NOMO-1 treated with DMSO at 0.1 percent for 48 hours (cell line): ENCODE data around the gene RASGRP4.
"Not testable (repeated sequence)": the region's sequence is repeated elsewhere in the genome, so short reads cannot be mapped to it uniquely, and the experiment has no call there.

ENCODE experiments used
- DNase-seq: peaks from one replicate; lab custom pipeline; 2025; ENCODE audit not compliant: unreplicated experiment; lab: John Stamatoyannopoulos, UW

Gene RASGRP4

DNA sequence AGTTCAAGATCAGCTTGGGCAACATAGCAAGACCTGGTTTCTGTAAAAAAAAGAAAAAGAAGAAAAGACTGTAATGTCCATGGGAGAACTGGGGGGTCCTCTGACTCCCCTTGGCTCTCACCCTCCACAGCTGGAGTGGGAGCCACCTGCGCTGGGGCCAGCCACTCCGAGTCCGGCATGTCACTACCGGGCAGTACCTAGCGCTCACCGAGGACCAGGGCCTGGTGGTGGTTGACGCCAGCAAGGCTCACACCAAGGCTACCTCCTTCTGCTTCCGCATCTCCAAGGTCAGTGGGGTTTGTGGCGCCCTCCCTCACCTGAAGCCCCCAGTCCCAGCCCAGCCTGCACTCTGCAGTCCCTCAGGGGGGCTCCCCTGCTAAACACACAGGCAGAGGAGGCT, 22.2 kb upstream of the RASGRP4 start:
- no peak for DNase-seq

DNA sequence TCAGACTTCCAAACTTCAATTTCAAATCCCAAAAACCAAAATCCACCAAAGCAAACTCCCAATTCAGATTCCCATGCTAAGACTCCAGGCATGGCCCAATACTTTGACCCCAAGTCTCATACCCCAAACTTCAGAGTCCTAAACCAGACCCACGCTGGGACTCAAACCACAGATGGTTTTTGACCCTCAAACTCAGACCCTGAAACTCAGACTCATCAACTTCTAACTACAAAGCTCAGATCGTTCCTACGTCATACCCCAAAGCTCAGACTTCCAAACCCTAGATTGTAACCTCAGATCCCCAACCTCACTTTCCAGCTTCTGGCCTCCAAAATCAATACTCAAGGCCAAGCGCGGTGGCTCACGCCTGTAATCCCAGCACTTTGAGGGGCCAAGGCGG, 19.3 kb upstream of the RASGRP4 start:
- DNase-seq = no peak

DNA sequence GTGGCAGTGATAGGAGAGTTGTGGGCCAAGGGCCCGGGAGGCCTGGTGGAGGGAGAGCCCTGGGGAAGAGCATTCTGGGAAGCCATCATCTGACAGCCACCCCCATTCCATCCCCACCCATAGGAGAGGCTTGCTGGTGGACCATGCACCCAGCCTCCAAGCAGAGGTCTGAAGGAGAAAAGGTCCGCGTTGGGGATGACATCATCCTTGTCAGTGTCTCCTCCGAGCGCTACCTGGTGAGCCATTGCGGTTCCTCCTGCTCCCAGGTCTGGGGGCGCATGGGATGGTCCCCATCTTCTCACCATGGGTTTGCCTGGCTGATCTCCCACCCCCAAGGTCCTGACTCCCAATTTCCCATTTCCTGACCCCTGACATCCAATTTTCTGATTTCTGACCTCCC, 18.0 kb upstream of the RASGRP4 start:
- DNase-seq = no peak

DNA sequence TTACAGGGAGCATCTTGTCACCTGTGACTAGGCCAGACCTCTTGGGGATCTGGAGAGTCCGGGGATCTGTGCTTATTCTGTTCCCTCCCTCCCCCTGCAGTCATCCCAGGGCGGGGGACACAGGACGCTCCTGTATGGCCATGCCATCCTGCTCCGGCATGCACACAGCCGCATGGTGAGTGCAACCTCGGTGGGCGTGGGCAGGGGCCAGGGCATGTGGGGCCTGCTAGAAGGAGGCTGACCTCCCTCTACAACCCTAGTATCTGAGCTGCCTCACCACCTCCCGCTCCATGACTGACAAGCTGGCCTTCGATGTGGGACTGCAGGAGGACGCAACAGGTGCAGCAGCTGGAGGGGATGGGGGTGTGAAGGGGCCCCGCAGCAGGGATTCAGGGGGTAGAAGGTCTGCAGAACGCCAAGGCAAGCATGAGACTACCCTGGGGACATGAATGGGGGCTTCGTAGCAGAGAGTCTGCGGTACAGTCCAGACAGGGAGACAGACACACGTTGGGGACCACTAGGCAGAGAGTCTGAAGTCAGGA, 17.5 kb upstream of the RASGRP4 start:
- DNase-seq = no peak

DNA sequence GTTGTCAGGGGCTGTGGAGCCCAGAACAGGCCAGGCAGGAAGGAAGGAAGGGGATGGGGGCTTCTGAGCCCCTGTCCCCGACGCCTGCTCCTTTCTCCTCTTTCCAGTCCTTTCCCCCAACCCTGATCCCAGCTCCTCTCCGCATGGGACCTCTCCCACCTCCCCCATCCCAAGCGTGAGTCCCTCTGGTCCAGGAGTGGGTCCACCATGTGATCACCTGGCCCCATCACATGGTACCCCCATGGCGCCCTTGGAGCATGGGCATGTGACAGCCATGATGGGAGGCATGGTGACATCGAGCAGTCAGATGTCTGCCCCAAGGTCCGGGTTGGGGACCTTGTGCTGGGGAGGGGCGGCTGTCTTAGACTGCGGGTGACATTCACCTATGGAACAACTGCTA, 16.7 kb upstream of the RASGRP4 start:
- no peak for DNase-seq

DNA sequence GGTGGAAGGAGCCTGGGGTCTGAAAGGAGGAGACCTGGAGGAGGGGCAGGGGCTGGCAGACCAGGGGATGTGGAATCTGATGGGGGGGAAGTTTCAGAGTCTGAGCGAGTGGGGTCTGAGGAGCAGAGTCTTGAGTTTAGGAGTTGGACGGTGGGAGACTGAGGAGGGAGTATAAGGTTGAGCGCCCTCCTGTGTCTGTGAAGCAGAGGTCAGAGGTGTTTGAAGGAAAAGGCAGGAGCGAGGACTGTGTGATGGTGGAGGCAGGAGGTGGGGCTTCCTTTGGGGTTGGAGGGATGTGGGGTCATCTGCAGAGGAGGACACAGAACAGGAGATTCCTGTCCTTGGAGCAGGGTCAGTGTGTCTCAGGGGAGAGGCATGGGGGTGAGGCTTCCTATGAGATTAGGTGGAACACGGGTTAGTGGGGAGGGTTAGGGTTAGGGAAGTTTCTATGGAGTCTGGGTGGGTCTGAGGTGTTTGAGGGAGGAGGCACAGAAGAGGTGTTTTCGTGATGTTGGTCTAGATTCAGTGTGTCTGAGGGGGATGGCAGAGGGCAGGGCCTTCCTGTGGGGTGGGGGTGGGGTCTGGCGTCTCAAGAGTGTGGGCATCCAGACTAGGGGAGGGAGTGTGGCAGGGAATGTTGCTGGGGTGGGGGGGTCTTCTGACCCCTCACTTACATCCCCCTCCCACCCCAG, 15.8 kb upstream of the RASGRP4 start:
- peak; percentile 7 for DNase-seq

DNA sequence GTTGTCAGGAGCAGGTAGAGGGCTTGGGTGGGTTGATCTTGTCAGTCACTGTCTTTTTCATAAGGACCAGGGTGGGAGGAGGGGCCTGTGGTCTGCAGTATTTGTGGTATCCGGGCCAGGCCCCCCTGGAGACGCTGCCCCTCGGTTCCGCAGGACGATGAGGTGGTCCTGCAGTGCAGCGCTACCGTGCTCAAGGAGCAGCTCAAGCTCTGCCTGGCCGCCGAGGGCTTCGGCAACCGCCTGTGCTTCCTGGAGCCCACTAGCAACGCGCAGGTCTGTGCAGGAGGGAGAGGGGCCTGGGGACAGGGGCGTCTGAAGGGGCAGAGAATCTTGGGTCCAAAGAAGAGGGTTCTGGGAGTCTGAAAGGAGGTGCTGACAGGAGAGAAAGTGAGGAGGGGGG, 14.6 kb upstream of the RASGRP4 start:
- no peak for DNase-seq

DNA sequence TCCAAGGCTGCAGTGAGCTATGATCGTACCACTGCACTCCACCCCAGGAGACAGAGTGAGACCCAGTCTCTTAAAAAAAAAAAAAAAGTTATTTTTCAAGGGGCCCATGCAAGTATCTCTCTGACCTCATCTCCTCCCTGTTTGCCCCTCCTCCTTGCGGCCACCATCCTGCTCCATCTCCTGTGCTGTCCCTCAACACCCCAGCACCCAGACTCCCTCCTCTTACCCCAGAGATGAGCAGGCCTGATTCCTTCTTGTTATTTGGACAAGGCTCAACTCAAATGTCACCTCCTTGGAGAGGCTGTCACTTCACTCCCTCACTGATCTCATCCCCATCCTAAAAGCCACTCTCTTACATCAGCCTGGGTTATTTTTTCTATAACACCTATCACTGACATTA, 11.9 kb upstream of the RASGRP4 start:
- no peak for DNase-seq

DNA sequence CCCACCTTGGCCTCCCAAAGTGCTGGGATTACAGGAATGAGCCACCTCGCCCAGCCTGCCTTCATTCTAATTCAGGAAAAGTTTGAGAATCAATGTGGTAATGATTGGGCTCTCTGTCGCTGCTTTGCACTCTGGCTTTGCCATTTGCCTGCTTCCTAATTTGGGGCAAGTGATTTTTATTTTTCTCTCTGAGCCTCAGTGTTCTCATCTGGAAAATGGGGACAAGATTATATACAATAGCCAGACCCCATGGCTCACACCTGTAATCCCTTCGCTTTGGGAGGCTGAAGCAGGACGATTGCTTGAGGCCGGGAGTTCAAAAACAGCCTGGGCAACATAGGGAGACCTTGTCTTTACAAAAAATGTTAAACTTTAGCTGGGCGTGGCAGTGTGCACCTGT, 11.3 kb upstream of the RASGRP4 start:
- DNase-seq = no peak

DNA sequence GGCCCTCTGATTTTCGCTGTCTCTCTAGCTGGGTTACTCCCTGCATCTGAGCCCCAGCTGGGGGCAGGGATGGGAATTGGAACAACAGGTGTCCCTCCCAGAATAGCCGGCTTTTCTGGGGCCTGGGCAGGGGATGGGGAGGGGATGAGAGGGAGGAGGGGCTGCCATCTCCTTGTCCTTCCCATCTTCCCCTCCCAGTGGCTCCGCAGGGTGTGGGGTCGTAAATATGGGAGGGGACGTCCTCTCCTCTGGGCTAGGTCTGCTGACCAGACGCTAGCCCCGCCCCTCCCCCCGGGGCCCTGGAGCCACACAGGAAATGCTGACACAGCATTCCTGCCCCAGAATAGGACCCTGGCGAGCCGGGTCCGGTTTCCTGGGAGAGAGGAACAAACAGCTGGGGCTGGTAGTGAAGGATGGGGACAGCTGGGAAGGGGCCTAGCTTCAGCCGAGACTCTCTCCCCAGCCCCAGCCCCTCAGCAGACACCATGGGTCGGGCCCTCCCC, 8.6 kb upstream of the RASGRP4 start:
- DNase-seq = no peak

DNA sequence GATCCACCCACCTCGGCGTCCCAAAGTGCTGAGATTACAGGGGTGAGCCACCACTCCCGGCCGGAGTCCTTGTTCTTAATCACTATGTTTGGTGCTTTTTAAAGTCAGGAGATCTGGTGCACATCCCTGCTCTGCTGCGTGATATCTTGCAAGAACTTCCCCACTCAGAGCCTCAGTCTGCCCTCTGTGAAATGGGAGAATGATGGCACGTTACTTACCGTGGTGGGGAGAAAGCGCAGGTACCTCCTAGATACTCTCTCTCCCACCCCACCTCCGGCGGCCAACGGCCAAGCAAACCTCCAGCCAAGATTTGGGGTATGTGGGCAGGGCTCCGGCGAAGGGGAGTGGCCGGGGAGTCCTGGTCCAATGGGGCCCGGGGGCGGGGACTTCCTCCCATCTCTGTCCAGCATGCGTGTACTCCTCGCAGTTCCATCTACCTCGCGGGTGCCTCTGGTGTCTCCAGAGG, 7.3 kb upstream of the RASGRP4 start, which contains the start of gene RYR1:
RYR1 (plus strand) TSS at position 424 of the 466 bp plus-strand sequence. CDS start 139 bp downstream, outside the sequence.
- DNase-seq = peak; percentile 9

DNA sequence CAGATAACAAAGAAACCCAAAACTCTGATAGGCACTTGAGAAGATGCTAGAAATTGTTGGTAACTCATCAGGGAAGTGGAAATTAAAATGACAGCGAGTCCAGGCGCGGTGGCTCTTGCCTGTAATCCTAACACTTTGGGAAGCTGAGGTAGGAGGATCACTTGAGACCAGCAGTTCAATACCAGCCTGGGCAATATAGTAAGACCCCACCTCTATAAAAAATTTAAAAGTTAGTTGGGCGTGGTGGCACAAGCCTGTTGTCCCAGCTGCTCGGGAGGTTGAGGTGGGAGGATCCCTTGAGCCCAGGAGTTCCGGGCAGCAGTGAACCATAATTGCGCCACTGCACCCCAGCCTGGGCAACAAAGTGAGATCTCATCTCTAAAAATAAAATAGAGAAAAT, 4.9 kb upstream of the RASGRP4 start:
- no peak for DNase-seq

DNA sequence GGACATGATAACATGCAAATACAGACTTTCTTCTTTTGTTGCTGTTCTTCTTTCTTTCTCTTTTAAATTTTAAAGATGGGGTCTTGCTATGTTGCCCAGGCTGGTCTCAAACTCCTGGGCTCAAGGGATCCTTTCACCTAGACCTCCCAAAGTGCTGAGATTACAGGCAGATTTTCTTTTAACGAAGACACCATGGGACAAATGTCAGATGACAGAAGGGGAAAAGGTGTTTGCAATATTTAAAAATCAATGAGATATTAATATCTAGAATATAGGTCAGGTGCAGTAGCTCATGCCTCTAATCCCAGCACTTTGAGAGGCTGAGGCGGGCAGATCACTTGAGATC, 3.8 kb upstream of the RASGRP4 start:
- DNase-seq = no peak

DNA sequence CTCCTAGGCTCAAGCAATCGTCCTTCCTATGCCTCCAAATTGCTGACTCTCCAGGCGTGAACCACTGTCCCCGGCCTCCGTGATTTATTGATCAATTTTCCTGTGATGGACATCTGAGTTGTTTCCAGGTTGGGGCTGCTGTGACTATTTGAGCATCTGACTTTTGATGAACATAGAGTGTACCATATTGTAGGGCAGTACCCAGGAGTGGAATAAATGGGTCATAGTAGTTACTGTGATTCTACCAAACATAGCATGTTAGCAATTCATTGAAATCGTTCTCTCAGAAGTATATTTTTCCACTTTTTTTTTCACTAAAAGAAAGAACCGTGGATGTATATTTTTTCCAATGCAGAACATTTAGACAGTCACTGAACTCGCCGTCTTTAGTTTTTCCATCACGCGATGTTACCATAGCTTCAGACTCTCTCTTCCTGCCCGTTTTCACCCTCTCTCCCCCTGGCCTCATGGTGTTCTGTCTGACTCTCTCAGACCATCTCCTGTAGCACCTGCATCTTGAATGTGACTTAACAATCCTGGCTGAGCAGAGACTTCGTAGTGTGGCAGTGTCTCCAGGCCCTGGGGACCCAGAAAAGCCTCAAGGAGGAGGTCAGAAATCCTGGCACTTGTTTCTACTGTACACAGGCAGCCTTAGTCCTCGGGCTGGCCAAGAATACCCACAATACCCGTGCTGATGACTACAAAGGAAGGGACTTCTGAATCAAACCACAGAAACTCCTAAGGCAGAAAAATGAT, 3.2 kb upstream of the RASGRP4 start:
- no peak for DNase-seq

DNA sequence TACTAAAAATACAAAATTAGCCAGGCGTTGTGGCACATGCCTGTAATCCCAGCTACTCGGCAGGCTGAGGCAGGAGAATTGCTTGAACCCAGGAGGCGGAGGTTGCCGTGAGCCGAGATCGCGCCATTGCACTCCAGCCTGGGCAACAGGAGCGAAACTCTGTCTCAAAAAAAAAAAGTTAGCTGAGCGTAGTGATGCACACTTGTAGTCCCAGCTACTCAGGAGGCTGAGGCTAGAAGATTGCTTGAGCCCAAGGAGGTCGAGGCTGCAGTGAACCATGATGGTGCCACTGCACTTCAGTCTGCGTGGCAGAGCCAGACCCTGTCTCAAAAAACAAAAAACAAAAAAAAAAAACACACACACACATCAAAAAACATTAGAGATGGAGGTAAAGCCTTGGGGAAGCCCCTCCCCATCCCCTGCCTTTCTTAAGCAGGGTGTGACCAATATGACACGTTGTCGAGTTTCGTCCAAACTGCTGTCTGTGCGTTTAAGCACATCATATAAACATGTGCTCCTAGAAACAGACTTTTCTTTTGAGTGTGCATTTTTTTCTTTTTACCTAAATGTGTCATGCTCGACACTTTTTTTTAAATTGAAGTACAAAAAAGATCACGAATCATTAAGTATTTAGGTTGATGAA, 1.1 kb upstream of the RASGRP4 start:
- not testable (repeated sequence) for DNase-seq

DNA sequence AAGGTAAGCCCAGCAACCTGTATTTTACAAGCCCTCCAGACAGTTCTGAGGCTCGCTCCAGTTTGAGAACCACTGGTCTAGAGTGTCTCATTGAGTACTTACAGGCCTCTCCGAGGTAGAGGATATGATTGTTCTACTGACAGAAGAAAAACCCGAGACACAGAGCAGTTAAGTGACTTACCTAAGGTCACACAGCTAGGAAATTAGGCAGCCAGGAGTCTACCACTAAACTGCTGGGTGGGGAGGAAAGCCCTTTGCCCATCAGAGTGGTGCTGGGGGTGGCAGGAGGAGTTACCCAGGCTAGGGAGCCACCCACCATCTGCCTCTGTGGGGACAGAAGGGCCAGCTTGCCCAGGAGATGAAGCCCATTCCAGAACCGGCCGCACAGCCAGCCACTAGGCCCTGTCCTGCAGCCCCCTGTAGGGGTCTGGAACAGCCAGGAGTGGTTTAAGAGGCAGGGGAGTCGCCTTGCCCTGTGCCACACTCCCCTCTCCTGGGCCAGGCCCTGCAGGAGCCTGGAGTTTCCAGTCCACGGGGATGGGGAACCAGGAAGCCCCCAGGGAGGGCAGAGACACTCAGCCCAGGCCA, 703 bp downstream of the RASGRP4 start:
- DNase-seq = peak; percentile 4

DNA sequence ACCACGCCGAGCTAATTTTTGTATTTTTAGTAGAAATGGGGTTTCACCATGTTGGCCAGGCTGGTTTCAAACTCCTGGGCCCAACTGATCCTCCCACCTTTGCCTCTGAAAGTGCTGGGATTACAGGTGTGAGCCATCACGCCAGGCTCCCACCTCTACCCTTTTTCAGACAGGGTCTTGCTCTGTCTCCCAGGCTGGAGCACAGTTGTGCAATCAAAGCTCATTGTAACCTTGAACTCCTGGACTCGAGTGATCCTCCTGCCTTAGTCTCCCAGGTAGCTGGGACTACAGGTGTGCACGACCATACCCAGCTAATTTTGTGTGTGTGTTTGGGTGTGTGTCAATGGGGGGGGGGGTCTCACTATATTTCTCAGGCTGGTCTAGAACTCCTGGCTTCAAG, 1.7 kb downstream of the RASGRP4 start:
- DNase-seq = no peak

DNA sequence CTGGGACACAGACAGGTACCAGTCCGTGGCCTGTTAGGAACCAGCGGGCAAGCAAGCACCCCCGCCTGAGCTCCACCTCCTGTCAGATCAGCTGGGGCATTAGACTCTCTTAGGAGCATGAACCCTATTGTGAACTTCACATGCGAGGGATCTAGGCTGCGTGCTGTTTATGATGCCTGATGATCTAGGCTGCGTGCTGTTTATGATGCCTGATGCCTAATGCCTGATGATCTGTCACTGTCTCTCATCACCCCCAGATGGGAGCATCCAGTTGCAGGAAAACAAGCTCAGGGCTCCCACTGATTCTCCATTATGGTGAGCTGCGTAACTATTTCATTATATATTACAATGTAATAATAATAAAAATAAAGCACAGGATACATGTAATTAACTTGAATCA, 3.6 kb downstream of the RASGRP4 start:
- DNase-seq = no peak

DNA sequence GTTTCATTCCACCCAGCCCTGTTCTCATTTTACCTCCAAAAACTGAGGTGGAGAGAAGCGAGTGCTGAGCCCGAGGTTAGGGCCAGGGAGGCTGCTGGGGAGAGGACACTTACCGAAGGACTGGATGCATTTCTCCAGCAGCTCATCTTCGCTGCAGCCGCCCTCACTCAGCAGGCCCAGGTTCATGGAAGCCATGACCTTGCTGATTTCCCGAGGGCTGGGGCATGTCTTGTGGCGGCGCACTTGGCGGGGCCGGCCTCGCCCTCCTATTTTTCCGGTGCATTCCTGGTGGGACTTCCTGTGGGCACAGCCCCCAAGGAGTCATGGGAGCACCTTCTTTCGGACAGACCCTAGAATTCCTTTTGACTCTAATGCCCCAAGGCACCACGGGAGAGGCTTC, 4.2 kb downstream of the RASGRP4 start:
- no peak for DNase-seq

DNA sequence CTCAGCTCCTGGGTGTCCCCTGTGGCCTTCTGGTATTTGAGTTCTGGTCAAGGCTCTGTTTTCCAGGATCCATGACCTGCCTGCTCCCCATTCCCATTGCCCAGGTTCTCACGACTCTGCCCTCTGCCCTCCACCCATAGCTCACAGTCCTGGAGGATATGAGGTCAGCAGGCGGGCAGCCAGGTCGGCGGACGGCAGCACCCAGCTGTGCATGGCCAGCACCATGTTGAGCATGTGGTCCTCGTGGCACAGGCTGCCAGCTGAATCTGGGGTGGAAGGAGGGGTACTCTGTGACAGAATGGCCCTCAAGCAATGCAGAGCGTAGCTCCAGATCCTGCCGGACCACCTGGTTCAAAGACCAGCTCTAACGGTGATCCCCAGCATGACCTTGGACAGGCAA, 5.1 kb downstream of the RASGRP4 start:
- DNase-seq = no peak
